ENCODE measurements around the gene SSBP1.

GRCh38 chr7:141729020-141729419 lies 9.1 kb upstream of the SSBP1 start:
- TF ChIP-seq CTCF (IDR thresholded peaks at IDR 0.05) (no peak), EP300 (IDR thresholded peaks at IDR 0.05) (no peak)

Data from ovary (tissue), 3 donors.